Keratinocyte (primary cell): Measurements from ENCODE around the gene LRIT2. TPM values are rescaled to one million over a fixed set of nuclear protein-coding genes. Genes with fewer than 3 reads are reported as not detected.

Source experiments
- DNase-seq: peaks from one replicate; pipeline ENCODE4 v3.0.0-alpha.2; 2011; ENCODE audit warnings: low read depth, missing footprints, low spot score
- FAIRE-seq: peaks from 2 replicates; lab custom pipeline; 2011; peaks lifted over from hg19 to GRCh38; lab: Jason Lieb, UNC
- H2AFZ ChIP-seq: 2 replicates; pipeline ENCODE4 v1.6.0; 2012; ENCODE audit warnings: low read length, control low read depth, inconsistent platforms; ENCODE audit not compliant: control insufficient read depth
- H3K27ac ChIP-seq: 2 replicates; pipeline ENCODE4 v1.5.1; 2011; ENCODE audit warnings: low read length; ENCODE audit not compliant: control insufficient read depth, insufficient read depth
- H3K27me3 ChIP-seq: 3 replicates; pipeline ENCODE4 v1.6.0; 2011; ENCODE audit warnings: low read length; ENCODE audit not compliant: control insufficient read depth, insufficient read depth; ENCODE audit errors: extremely low read depth
- H3K36me3 ChIP-seq, 2 experiments: 2 replicates in 1 of 2; 3 replicates in 1 of 2; pipeline ENCODE4 v1.5.1; 2011; ENCODE audit warnings: low read length in 2 of 2, mild to moderate bottlenecking in 1 of 2; ENCODE audit not compliant: control insufficient read depth in 2 of 2, insufficient read depth in 2 of 2; ENCODE audit errors: extremely low read depth in 1 of 2
- H3K4me1 ChIP-seq: 3 replicates; pipeline ENCODE4 v1.5.1; 2011; ENCODE audit warnings: low read length; ENCODE audit not compliant: control insufficient read depth, insufficient read depth; ENCODE audit errors: extremely low read depth
- H3K4me2 ChIP-seq: 3 replicates; pipeline ENCODE4 v1.6.0; 2011; ENCODE audit warnings: low read depth, low read length; ENCODE audit not compliant: control insufficient read depth, insufficient read depth; ENCODE audit errors: extremely low read depth
- H3K4me3 ChIP-seq, 3 experiments: fragments of 200-600 bp in 1 of 3; sonication (generic) in 1 of 3; 2 replicates in 2 of 3; 3 replicates in 1 of 3; pipeline ENCODE4 v1.5.1; 2011 to 2016; ENCODE audit warnings: low read length in 3 of 3, mild to moderate bottlenecking in 3 of 3, control low read depth in 2 of 3, inconsistent platforms in 1 of 3, low read depth in 1 of 3, mixed read lengths in 1 of 3, mixed run types in 1 of 3, moderate library complexity in 1 of 3; ENCODE audit not compliant: control insufficient read depth in 2 of 3, insufficient read depth in 2 of 3; ENCODE audit errors: extremely low read depth in 1 of 3
- H3K79me2 ChIP-seq: 2 replicates; pipeline ENCODE4 v1.6.0; 2012; ENCODE audit warnings: low read length; ENCODE audit not compliant: control insufficient read depth, insufficient read depth
- H3K9ac ChIP-seq: 3 replicates; pipeline ENCODE4 v1.6.0; 2011; ENCODE audit warnings: low read length; ENCODE audit not compliant: control insufficient read depth, insufficient read depth; ENCODE audit errors: extremely low read depth
- H3K9me1 ChIP-seq: 3 replicates; pipeline ENCODE4 v1.6.0; 2011; ENCODE audit warnings: low read length; ENCODE audit not compliant: control insufficient read depth, insufficient read depth; ENCODE audit errors: extremely low read depth
- H3K9me3 ChIP-seq: 2 replicates; pipeline ENCODE4 v1.5.1; 2012; ENCODE audit warnings: low read depth, low read length; ENCODE audit not compliant: control insufficient read depth
- H4K20me1 ChIP-seq: 3 replicates; pipeline ENCODE4 v1.6.0; 2011; ENCODE audit warnings: low read length; ENCODE audit not compliant: control insufficient read depth, insufficient read depth; ENCODE audit errors: extremely low read depth
- CTCF ChIP-seq, 3 experiments: IDR thresholded peaks in 1 of 3; conservative IDR thresholded peaks in 1 of 3; optimal IDR thresholded peaks in 1 of 3; 2 replicates in 2 of 3; 3 replicates in 1 of 3; pipeline versions ENCODE3 to v1.5.1; 2011; ENCODE audit warnings: low read length in 3 of 3, mild to moderate bottlenecking in 3 of 3, moderate library complexity in 2 of 3, control low read depth in 1 of 3, inconsistent platforms in 1 of 3; ENCODE audit not compliant: insufficient read depth in 2 of 3; ENCODE audit errors: extremely low read depth in 1 of 3
- EZH2 ChIP-seq: IDR thresholded peaks from one replicate; pipeline ENCODE4 v1.6.1; 2012; ENCODE audit warnings: inconsistent platforms, mild to moderate bottlenecking, low read length, moderate library complexity
- dilution Hi-C: fragments of 300-500 bp; cut with MboI; formaldehyde crosslinking; loops from one replicate; pipeline ENCODE4 v1.7.0; 2020; ENCODE audit warnings: low sequenced_read_pairs; ENCODE audit not compliant: extremely low pct_ligation_motif_present
- polyA plus RNA-seq, 5 experiments: library from polyadenylated mRNA; depleted of rRNA in 3 of 5; stranded (reverse) in 3 of 5; stranded (forward) in 1 of 5; unstranded in 1 of 5; fragments of >200 nt; gene quantifications; 1 replicate in 1 of 5; 2 replicates in 3 of 5; 3 replicates in 1 of 5; pipeline versions ENCODE4 v1.2.1 to v1.2.3, GENCODE V29; 2011 to 2012; ENCODE audit warnings: missing spikeins in 2 of 5, low read depth in 1 of 5, low replicate concordance in 1 of 5

LRIT2 gene
- polyA plus RNA-seq, 1 donor (not counting 4 experiments of a cell fraction or from before 2014, with no cell fraction given) = not detected

- Histone ChIP-seq H3K4me3 (no peak overlapping the region), H3K79me2 (no peaks in the 10 kb centered on the region), H3K27ac (no peak overlapping the region), H3K9me1 (no peaks in the 10 kb centered on the region), H3K9ac (no peak overlapping the region), H3K4me2 (no peak overlapping the region), H3K36me3 (no peaks in the 10 kb centered on the region), H3K4me1 (no peaks in the 10 kb centered on the region), H3K9me3 (no peaks in the 10 kb centered on the region), H4K20me1 (no peaks in the 10 kb centered on the region), H2AFZ (no peak overlapping the region), H3K27me3 (peaks cover 22% of the 10 kb centered on the region)
- TF ChIP-seq EZH2 (no peak), CTCF (optimal IDR thresholded peaks at IDR 0.05 in 1 of 3, IDR thresholded peaks at IDR 0.05 in 1 of 3, conservative IDR thresholded peaks at IDR 0.05 in 1 of 3; ENCODE audit: extremely low read depth in 1 of 3, insufficient read depth in 2 of 3, low read length in 3 of 3) (no peak)
- FAIRE-seq (no peak), DNase-seq (no peak)
- dilution Hi-C loops = loop anchor here (10.0 kb wide), 1 partner anchor 57 kb away; no protein-coding TSS in a partner anchor
Measured at GRCh38 chr10:84201682-84202081, 23.7 kb downstream of the LRIT2 start.

GRCh38 chr10:84201244-84201606 is 24.1 kb downstream of the LRIT2 start:
- H3K4me3 ChIP-seq = no peak overlapping the region
- H3K9me1 ChIP-seq = no peaks in the 10 kb centered on the region
- no peaks in the 10 kb centered on the region for H3K79me2 ChIP-seq
- dilution Hi-C loops = loop anchor here (10.0 kb wide), 1 partner anchor 56 kb away; no protein-coding TSS in a partner anchor
- H3K27me3 ChIP-seq = peaks cover 26% of the 10 kb centered on the region
- no peak overlapping the region for H3K4me2 ChIP-seq
- H3K4me1 ChIP-seq = no peaks in the 10 kb centered on the region
- H3K9ac ChIP-seq = no peak overlapping the region
- no peaks in the 10 kb centered on the region for H4K20me1 ChIP-seq
- H3K27ac ChIP-seq = no peak overlapping the region
- no peak for DNase-seq
- FAIRE-seq = no peak
- no peaks in the 10 kb centered on the region for H3K36me3 ChIP-seq
- TF ChIP-seq CTCF (optimal IDR thresholded peaks at IDR 0.05 in 1 of 3, IDR thresholded peaks at IDR 0.05 in 1 of 3, conservative IDR thresholded peaks at IDR 0.05 in 1 of 3; ENCODE audit: extremely low read depth in 1 of 3, insufficient read depth in 2 of 3, low read length in 3 of 3) = no peak
- TF ChIP-seq EZH2 = no peak
- no peak overlapping the region for H2AFZ ChIP-seq
- H3K9me3 ChIP-seq = no peaks in the 10 kb centered on the region
